Measurements from ENCODE around the gene HDGF.

- peak; percentile 90 to 93 (median 93) for TF ChIP-seq CTCF (IDR thresholded peaks at IDR 0.05)
- no peak for TF ChIP-seq POLR2A (IDR thresholded peaks at IDR 0.05)
Observed at GRCh38 chr1:156725683-156726280, 25.7 kb downstream of the HDGF start.

All from testis (tissue), 2 donors.